WTC11 (cell line): ENCODE data around the gene FBRS. TPM values are rescaled to one million over a fixed set of nuclear protein-coding genes. Genes with fewer than 3 reads are reported as not detected.

Experiments used
- ATAC-seq: fragments of 200-7000 bp; cut with Tn5 transposase; 2 replicates; pipeline ENCODE4 v1.10.0; 2021; ENCODE audit warnings: mild to moderate bottlenecking, moderate library complexity
- Bru-seq: library from RNA; stranded (reverse); fragments of 400-500 nt; gene quantifications from one replicate; lab custom pipeline; 2021; lab: Mats Ljungman, UMichigan
- CTCF ChIA-PET: fragments of 300-600 bp; sonication (Branson Sonifier 250); formaldehyde crosslinking; loops from one replicate; lab custom pipeline; 2021; ENCODE audit warnings: antibody characterized with exemption; lab: Charles Lee
- POLR2A ChIA-PET: fragments of 350-600 bp; sonication (Branson Sonifier 250); formaldehyde crosslinking; loops from one replicate; lab custom pipeline; 2021; ENCODE audit warnings: antibody characterized with exemption; lab: Charles Lee
- DNase-seq: peaks from one replicate; pipeline ENCODE4 v3.0.0; 2021; ENCODE audit warnings: low spot score
- H3K27ac Mint-ChIP-seq: 2 replicates; pipeline ENCODE4 v1.8.0; 2021; ENCODE audit warnings: mixed read lengths
- H3K27me3 Mint-ChIP-seq: 2 replicates; pipeline ENCODE4 v1.8.0; 2021; ENCODE audit warnings: low read depth, mild to moderate bottlenecking, moderate library complexity, mixed read lengths
- H3K36me3 Mint-ChIP-seq: 2 replicates; pipeline ENCODE4 v1.8.0; 2021; ENCODE audit warnings: mixed read lengths
- H3K4me1 Mint-ChIP-seq: 2 replicates; pipeline ENCODE4 v1.8.0; 2022; ENCODE audit warnings: mixed read lengths
- H3K4me3 Mint-ChIP-seq: 2 replicates; pipeline ENCODE4 v1.8.0; 2021; ENCODE audit warnings: mild to moderate bottlenecking, moderate library complexity, mixed read lengths
- H3K9me3 Mint-ChIP-seq: 2 replicates; pipeline ENCODE4 v1.8.0; 2021; ENCODE audit warnings: mixed read lengths
- ATF3 ChIP-seq: sonication (generic); formaldehyde crosslinking; conservative IDR thresholded peaks from 2 replicates; pipeline ENCODE4 v1.8.1; 2022; ENCODE audit warnings: mild to moderate bottlenecking, missing genetic modification reagents
- CBFB ChIP-seq: sonication (generic); formaldehyde crosslinking; IDR thresholded peaks from 2 replicates; pipeline ENCODE4 v1.8.1; 2022; ENCODE audit warnings: mild to moderate bottlenecking, low read depth, missing genetic modification reagents
- CREB1 ChIP-seq: sonication (generic); formaldehyde crosslinking; IDR thresholded peaks from 2 replicates; pipeline ENCODE4 v1.8.0; 2023; ENCODE audit warnings: mild to moderate bottlenecking, missing genetic modification reagents
- CREM ChIP-seq: sonication (generic); formaldehyde crosslinking; IDR thresholded peaks from 2 replicates; pipeline ENCODE4 v1.8.1; 2022; ENCODE audit warnings: mild to moderate bottlenecking, missing genetic modification reagents, moderate library complexity
- CTCF ChIP-seq: fragments of 200-600 bp; IDR thresholded peaks from 2 replicates; pipeline ENCODE4 v1.8.0; 2022; ENCODE audit warnings: antibody characterized with exemption
- EMX1 ChIP-seq: fragments of 250-450 bp; sonication (Bioruptor Pico); IDR thresholded peaks from 2 replicates; pipeline ENCODE4 v1.8.0; 2021; ENCODE audit warnings: mild to moderate bottlenecking
- ERG ChIP-seq: fragments of 250-450 bp; sonication (Bioruptor Pico); IDR thresholded peaks from 2 replicates; pipeline ENCODE4 v1.8.0; 2021; ENCODE audit warnings: mild to moderate bottlenecking
- FOXP1 ChIP-seq: sonication (generic); formaldehyde crosslinking; IDR thresholded peaks from 2 replicates; pipeline ENCODE4 v1.8.0; 2022; ENCODE audit warnings: missing genetic modification reagents, mild to moderate bottlenecking, moderate library complexity, borderline replicate concordance
- HMGA2 ChIP-seq: fragments of 250-450 bp; sonication (Bioruptor Pico); IDR thresholded peaks from 2 replicates; pipeline ENCODE4 v1.4.0; 2021; ENCODE audit warnings: mild to moderate bottlenecking, moderate library complexity
- IRF2 ChIP-seq: sonication (generic); formaldehyde crosslinking; IDR thresholded peaks from 2 replicates; pipeline ENCODE4 v1.8.0; 2022; ENCODE audit warnings: low read depth, missing genetic modification reagents, borderline replicate concordance
- KAT7 ChIP-seq: sonication (generic); formaldehyde crosslinking; IDR thresholded peaks from 2 replicates; pipeline ENCODE4 v1.8.1; 2023; ENCODE audit warnings: missing genetic modification reagents, mild to moderate bottlenecking, borderline replicate concordance
- MXD4 ChIP-seq: fragments of 250-450 bp; sonication (Bioruptor Pico); IDR thresholded peaks from 2 replicates; pipeline ENCODE4 v1.8.0; 2021; ENCODE audit warnings: mild to moderate bottlenecking, moderate library complexity, borderline replicate concordance
- NR1H2 ChIP-seq: sonication (generic); formaldehyde crosslinking; IDR thresholded peaks from 2 replicates; pipeline ENCODE4 v1.9.0; 2021; ENCODE audit warnings: mild to moderate bottlenecking, moderate library complexity, missing genetic modification reagents
- SP1 ChIP-seq: sonication (generic); formaldehyde crosslinking; conservative IDR thresholded peaks from 2 replicates; pipeline ENCODE4 v1.8.1; 2022; ENCODE audit warnings: missing genetic modification reagents
- TEAD1 ChIP-seq: sonication (generic); formaldehyde crosslinking; IDR thresholded peaks from 2 replicates; pipeline ENCODE4 v1.8.0; 2022; ENCODE audit warnings: mild to moderate bottlenecking, missing genetic modification reagents
- ZBTB21 ChIP-seq: sonication (generic); formaldehyde crosslinking; IDR thresholded peaks from 2 replicates; pipeline ENCODE4 v1.8.1; 2023; ENCODE audit warnings: mild to moderate bottlenecking, missing genetic modification reagents, borderline replicate concordance
- ZNF138 ChIP-seq: sonication (generic); formaldehyde crosslinking; conservative IDR thresholded peaks from 2 replicates; pipeline ENCODE4 v1.8.1; 2022; ENCODE audit warnings: mild to moderate bottlenecking, moderate library complexity, missing genetic modification reagents
- ZNF263 ChIP-seq: sonication (generic); formaldehyde crosslinking; IDR thresholded peaks from 2 replicates; pipeline ENCODE4 v1.8.1; 2022; ENCODE audit warnings: low read depth, mild to moderate bottlenecking, moderate library complexity, missing genetic modification reagents
- ZNF396 ChIP-seq: fragments of 250-450 bp; sonication (Bioruptor Pico); IDR thresholded peaks from 2 replicates; pipeline ENCODE4 v1.8.0; 2021; ENCODE audit warnings: mild to moderate bottlenecking, moderate library complexity, borderline replicate concordance
- ZNF416 ChIP-seq: fragments of 250-450 bp; sonication (Bioruptor Pico); IDR thresholded peaks from 2 replicates; pipeline ENCODE4 v1.9.0; 2021; ENCODE audit warnings: mild to moderate bottlenecking, inconsistent platforms
- ZNF423 ChIP-seq: fragments of 250-450 bp; sonication (Bioruptor Pico); IDR thresholded peaks from 2 replicates; pipeline ENCODE4 v2.1.2; 2022; ENCODE audit warnings: mild to moderate bottlenecking, moderate library complexity
- long read RNA-seq, 3 experiments: library from RNA in 1 of 3; library from capped mRNA in 1 of 3; library from polyadenylated mRNA in 1 of 3; unstranded in 2 of 3; stranded (forward) in 1 of 3; transcript quantifications; one replicate each; pipeline ENCODE4 v2.0.0, GENCODE V29; 2021
- total RNA-seq: library from RNA; stranded (reverse); gene quantifications from 3 replicates; pipeline ENCODE4 v1.2.3, GENCODE V29; 2021
- TF ChIP-seq, protein P1 (sequence below): sonication (generic); formaldehyde crosslinking; IDR thresholded peaks from 2 replicates; pipeline ENCODE4 v1.8.1; 2022; ENCODE audit warnings: low read depth, missing genetic modification reagents, borderline replicate concordance
- TF ChIP-seq, protein P2 (sequence below): sonication (generic); formaldehyde crosslinking; IDR thresholded peaks from 2 replicates; pipeline ENCODE4 v1.8.1; 2023; ENCODE audit warnings: mild to moderate bottlenecking, missing genetic modification reagents, moderate library complexity
- TF ChIP-seq, protein P3 (sequence below): sonication (generic); formaldehyde crosslinking; IDR thresholded peaks from 2 replicates; pipeline ENCODE4 v1.8.1; 2022; ENCODE audit warnings: mild to moderate bottlenecking, missing genetic modification reagents, moderate library complexity, borderline replicate concordance
- TF ChIP-seq, protein P4 (sequence below): sonication (generic); formaldehyde crosslinking; IDR thresholded peaks from 2 replicates; pipeline ENCODE4 v1.8.0; 2022; ENCODE audit warnings: mild to moderate bottlenecking, missing genetic modification reagents

FBRS gene
- total RNA-seq (18.9 to 23.2 TPM (median 19.9 TPM) in 3 replicates), Bru-seq, nascent RNA (percentile 56 among the genes with signal in this experiment)
- long read RNA-seq, experiment 1, full-length matches to known transcripts = 6 of 11 reads
- long read RNA-seq, experiment 1, partial matches to known transcripts = 1 of 11 reads
- long read RNA-seq, experiment 1, other reads (novel, unspliced or antisense) = 4 of 11 reads
- long read RNA-seq, experiment 2, full-length matches to known transcripts = 3 of 16 reads
- long read RNA-seq, experiment 2, partial matches to known transcripts = 11 of 16 reads
- long read RNA-seq, experiment 2, other reads (novel, unspliced or antisense) = 2 of 16 reads
- long read RNA-seq, experiment 3 = 0 reads

GRCh38 chr16:30657866-30658730 is at the start of gene FBRS:
TSS of gene FBRS (plus strand) at chr16:30658431. CDS start at chr16:30659519, 1,088 bp downstream.
- peaks cover 9% of the 10 kb centered on the region for H3K4me1 Mint-ChIP-seq
- H3K9me3 Mint-ChIP-seq = no peaks in the 10 kb centered on the region
- H3K4me3 Mint-ChIP-seq = peak within 1 kb of the TSS; percentile 96
- ATAC-seq = peak; percentile 93
- H3K27me3 Mint-ChIP-seq = peaks cover 37% of the 10 kb centered on the region
- peak; percentile 100 for DNase-seq
- ChIA-PET POLR2A (interaction anchor here (0.5 to 1.5 kb wide), 10 partner anchors 8 to 404 kb away, joined by 3 to 7 read pairs (median 4); partner anchors contain the start of genes PHKG2, PRR14 and SRCAP), CTCF (interaction anchor here (0.6 to 2.3 kb wide), 24 partner anchors 7 to 566 kb away, joined by 3 to 36 read pairs (median 5); partner anchors contain the start of genes DCTPP1, PHKG2, PRR14 and TBX6)
- H3K36me3 Mint-ChIP-seq = peaks cover 13% of the 10 kb centered on the region
- peak within 1 kb of the TSS; percentile 100 for H3K27ac Mint-ChIP-seq
- no peak for TF ChIP-seq ZNF396 (CRISPR knock-in tag)
- TF ChIP-seq ZNF138 (CRISPR knock-in tag) = no peak
- no peak; the same call in 1 of the 2 replicates for TF ChIP-seq FOXP1 (CRISPR knock-in tag)
- no peak for TF ChIP-seq ZBTB21
- TF ChIP-seq CTCF = peak; percentile 62; the same call in 1 of the 2 replicates
- no peak for TF ChIP-seq CREB1 (CRISPR knock-in tag)
- TF ChIP-seq, protein P1, sequence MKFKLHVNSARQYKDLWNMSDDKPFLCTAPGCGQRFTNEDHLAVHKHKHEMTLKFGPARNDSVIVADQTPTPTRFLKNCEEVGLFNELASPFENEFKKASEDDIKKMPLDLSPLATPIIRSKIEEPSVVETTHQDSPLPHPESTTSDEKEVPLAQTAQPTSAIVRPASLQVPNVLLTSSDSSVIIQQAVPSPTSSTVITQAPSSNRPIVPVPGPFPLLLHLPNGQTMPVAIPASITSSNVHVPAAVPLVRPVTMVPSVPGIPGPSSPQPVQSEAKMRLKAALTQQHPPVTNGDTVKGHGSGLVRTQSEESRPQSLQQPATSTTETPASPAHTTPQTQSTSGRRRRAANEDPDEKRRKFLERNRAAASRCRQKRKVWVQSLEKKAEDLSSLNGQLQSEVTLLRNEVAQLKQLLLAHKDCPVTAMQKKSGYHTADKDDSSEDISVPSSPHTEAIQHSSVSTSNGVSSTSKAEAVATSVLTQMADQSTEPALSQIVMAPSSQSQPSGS (CRISPR knock-in tag) = no peak
- peak; percentile 52; the same call in 1 of the 2 replicates for TF ChIP-seq CREM (CRISPR knock-in tag)
- no peak for TF ChIP-seq IRF2 (CRISPR knock-in tag)
- peak; percentile 81 for TF ChIP-seq TEAD1 (CRISPR knock-in tag)
- TF ChIP-seq ZNF263 (CRISPR knock-in tag) = peak; percentile 62; the same call in 1 of the 2 replicates
- TF ChIP-seq, protein P2, sequence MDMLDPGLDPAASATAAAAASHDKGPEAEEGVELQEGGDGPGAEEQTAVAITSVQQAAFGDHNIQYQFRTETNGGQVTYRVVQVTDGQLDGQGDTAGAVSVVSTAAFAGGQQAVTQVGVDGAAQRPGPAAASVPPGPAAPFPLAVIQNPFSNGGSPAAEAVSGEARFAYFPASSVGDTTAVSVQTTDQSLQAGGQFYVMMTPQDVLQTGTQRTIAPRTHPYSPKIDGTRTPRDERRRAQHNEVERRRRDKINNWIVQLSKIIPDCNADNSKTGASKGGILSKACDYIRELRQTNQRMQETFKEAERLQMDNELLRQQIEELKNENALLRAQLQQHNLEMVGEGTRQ (CRISPR knock-in tag) = peak; percentile 56; the same call in 1 of the 2 replicates
- TF ChIP-seq ZNF416 (CRISPR knock-in tag) = peak; percentile 61; the same call in 1 of the 2 replicates
- peak; percentile 71; the same call in 1 of the 2 replicates for TF ChIP-seq ERG (CRISPR knock-in tag)
- TF ChIP-seq, protein P3, sequence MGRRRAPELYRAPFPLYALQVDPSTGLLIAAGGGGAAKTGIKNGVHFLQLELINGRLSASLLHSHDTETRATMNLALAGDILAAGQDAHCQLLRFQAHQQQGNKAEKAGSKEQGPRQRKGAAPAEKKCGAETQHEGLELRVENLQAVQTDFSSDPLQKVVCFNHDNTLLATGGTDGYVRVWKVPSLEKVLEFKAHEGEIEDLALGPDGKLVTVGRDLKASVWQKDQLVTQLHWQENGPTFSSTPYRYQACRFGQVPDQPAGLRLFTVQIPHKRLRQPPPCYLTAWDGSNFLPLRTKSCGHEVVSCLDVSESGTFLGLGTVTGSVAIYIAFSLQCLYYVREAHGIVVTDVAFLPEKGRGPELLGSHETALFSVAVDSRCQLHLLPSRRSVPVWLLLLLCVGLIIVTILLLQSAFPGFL = no peak
- TF ChIP-seq KAT7 (CRISPR knock-in tag) = no peak
- no peak for TF ChIP-seq MXD4
- TF ChIP-seq SP1 (CRISPR knock-in tag) = peak; percentile 95
- TF ChIP-seq CBFB (CRISPR knock-in tag) = no peak
- 0 out of 2 replicates have a peak, but pooled peaks have one; percentile 17 for TF ChIP-seq ZNF423 (CRISPR knock-in tag)
- TF ChIP-seq EMX1 (CRISPR knock-in tag) = peak; percentile 65; the same call in 1 of the 2 replicates
- TF ChIP-seq HMGA2 (CRISPR knock-in tag) = no peak
- no peak for TF ChIP-seq NR1H2 (CRISPR knock-in tag)
- no peak for TF ChIP-seq ATF3
- TF ChIP-seq, protein P4, sequence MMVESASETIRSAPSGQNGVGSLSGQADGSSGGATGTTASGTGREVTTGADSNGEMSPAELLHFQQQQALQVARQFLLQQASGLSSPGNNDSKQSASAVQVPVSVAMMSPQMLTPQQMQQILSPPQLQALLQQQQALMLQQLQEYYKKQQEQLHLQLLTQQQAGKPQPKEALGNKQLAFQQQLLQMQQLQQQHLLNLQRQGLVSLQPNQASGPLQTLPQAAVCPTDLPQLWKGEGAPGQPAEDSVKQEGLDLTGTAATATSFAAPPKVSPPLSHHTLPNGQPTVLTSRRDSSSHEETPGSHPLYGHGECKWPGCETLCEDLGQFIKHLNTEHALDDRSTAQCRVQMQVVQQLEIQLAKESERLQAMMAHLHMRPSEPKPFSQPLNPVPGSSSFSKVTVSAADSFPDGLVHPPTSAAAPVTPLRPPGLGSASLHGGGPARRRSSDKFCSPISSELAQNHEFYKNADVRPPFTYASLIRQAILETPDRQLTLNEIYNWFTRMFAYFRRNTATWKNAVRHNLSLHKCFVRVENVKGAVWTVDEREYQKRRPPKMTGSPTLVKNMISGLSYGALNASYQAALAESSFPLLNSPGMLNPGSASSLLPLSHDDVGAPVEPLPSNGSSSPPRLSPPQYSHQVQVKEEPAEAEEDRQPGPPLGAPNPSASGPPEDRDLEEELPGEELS (CRISPR knock-in tag) = peak; percentile 67
